ENCODE measurements around the gene FRMD1.

FRMD1 gene

GRCh38 chr6:168053957-168054471, 25.0 kb downstream of the FRMD1 start:
- DNase-seq: no peak

- DNase-seq: no peak
These were observed 25.7 kb downstream of the FRMD1 start for GRCh38 chr6:168053086-168053956.

- no peak for DNase-seq
These were observed 26.6 kb downstream of the FRMD1 start for GRCh38 chr6:168052291-168052891.

GRCh38 chr6:168051648-168052047, 27.4 kb downstream of the FRMD1 start:
- peak; percentile 9 for DNase-seq

- no peak for DNase-seq
These were observed 28.0 kb downstream of the FRMD1 start for GRCh38 chr6:168050881-168051586.

GRCh38 chr6:168050225-168050880, 28.7 kb downstream of the FRMD1 start:
- no peak for DNase-seq

- DNase-seq: peak; percentile 7
These were observed 29.2 kb downstream of the FRMD1 start for GRCh38 chr6:168049706-168050224.

- DNase-seq: no peak
These were observed 29.7 kb downstream of the FRMD1 start for GRCh38 chr6:168049277-168049676.

- DNase-seq: no peak
These were observed 30.3 kb downstream of the FRMD1 start for GRCh38 chr6:168048724-168049025.

- no peak for DNase-seq
These were observed 30.9 kb downstream of the FRMD1 start for GRCh38 chr6:168047841-168048723.

- DNase-seq: no peak
These were observed 32.3 kb downstream of the FRMD1 start for GRCh38 chr6:168046696-168047095.

- DNase-seq: no peak
These were observed 33.0 kb downstream of the FRMD1 start for GRCh38 chr6:168045706-168046620.

GRCh38 chr6:168045141-168045691, 33.8 kb downstream of the FRMD1 start:
- no peak for DNase-seq

- DNase-seq: no peak
These were observed 34.4 kb downstream of the FRMD1 start for GRCh38 chr6:168044521-168045130.

GRCh38 chr6:168043848-168044415, 35.1 kb downstream of the FRMD1 start:
- no peak for DNase-seq

- DNase-seq: no peak
These were observed 35.7 kb downstream of the FRMD1 start for GRCh38 chr6:168043193-168043847.

GRCh38 chr6:168042426-168043192, 36.4 kb downstream of the FRMD1 start:
- DNase-seq: peak; percentile 5

GRCh38 chr6:168041928-168042327, 37.1 kb downstream of the FRMD1 start:
- DNase-seq: peak; percentile 6

Measured in activated naive CD4-positive, alpha-beta T cell treated with anti-CD3 and anti-CD28 coated beads, Interleukin-2, amount 50 U/mL, for 16 hours (primary cell).